GM12878 (cell line): ENCODE measurements around the gene DNMT3A. TPM values are rescaled to one million over a fixed set of nuclear protein-coding genes. Genes with fewer than 3 reads are reported as not detected.

Source experiments
- ASH2L ChIP-seq: fragments of 300-600, 200-600 bp; sonication (generic); IDR thresholded peaks from 2 replicates; pipeline ENCODE4 v1.6.1; 2017; ENCODE audit warnings: low read depth, mild to moderate bottlenecking, borderline replicate concordance
- BCL11A ChIP-seq: IDR thresholded peaks from 2 replicates; pipeline ENCODE4 v1.6.1; 2011; ENCODE audit warnings: low read depth, low read length
- CREM ChIP-seq: IDR thresholded peaks from 2 replicates; pipeline ENCODE4 v1.6.1; 2014; ENCODE audit warnings: antibody characterized with exemption, low read depth
- EED ChIP-seq: sonication (generic); IDR thresholded peaks from 2 replicates; pipeline ENCODE4 v1.6.1; 2016; ENCODE audit warnings: antibody characterized with exemption, low read depth
- EGR1 ChIP-seq, 2 experiments: IDR thresholded peaks; 1 replicate in 1 of 2; 2 replicates in 1 of 2; pipeline ENCODE4 v1.6.1; 2011 to 2012; ENCODE audit warnings: low read depth in 2 of 2, low read length in 2 of 2, borderline replicate concordance in 1 of 2, mild to moderate bottlenecking in 1 of 2, moderate library complexity in 1 of 2
- ESRRA ChIP-seq: IDR thresholded peaks from 2 replicates; pipeline ENCODE4 v1.6.1; 2012; ENCODE audit warnings: mild to moderate bottlenecking, low read length, improper control_type of control experiment
- ETV6 ChIP-seq, 2 experiments: fragments of 450-650 bp in 1 of 2; IDR thresholded peaks in 1 of 2; conservative IDR thresholded peaks in 1 of 2; 2 replicates each; pipeline ENCODE4 v1.6.1; 2014; ENCODE audit warnings: antibody characterized with exemption in 1 of 2, borderline replicate concordance in 1 of 2, low read depth in 1 of 2, mild to moderate bottlenecking in 1 of 2, moderate library complexity in 1 of 2
- HDGF ChIP-seq: fragments of 450-650 bp; IDR thresholded peaks from 2 replicates; pipeline ENCODE4 v1.6.1; 2016; ENCODE audit warnings: antibody characterized with exemption
- MAX ChIP-seq: IDR thresholded peaks from 2 replicates; pipeline ENCODE4 v1.6.1; 2012; ENCODE audit warnings: low read depth, low read length, improper control_type of control experiment
- MXI1 ChIP-seq: fragments of 150-350 bp; IDR thresholded peaks from 2 replicates; pipeline ENCODE4 v1.6.1; 2011; ENCODE audit warnings: low read depth, mild to moderate bottlenecking, inconsistent platforms, low read length, improper control_type of control experiment
- MYB ChIP-seq: fragments of 150-350 bp; IDR thresholded peaks from 2 replicates; pipeline ENCODE4 v1.6.1; 2014; ENCODE audit warnings: mild to moderate bottlenecking, low read depth, low read length, borderline replicate concordance
- NFYB ChIP-seq: IDR thresholded peaks from 2 replicates; pipeline ENCODE4 v1.6.1; 2011; ENCODE audit warnings: low read depth, mild to moderate bottlenecking, low read length, improper control_type of control experiment, moderate library complexity; ENCODE audit not compliant: insufficient read depth
- NR2F1 ChIP-seq: fragments of 450-650 bp; conservative IDR thresholded peaks from 2 replicates; pipeline ENCODE4 v1.6.1; 2017; ENCODE audit warnings: mild to moderate bottlenecking
- PAX5 ChIP-seq: IDR thresholded peaks from 2 replicates; pipeline ENCODE4 v1.6.1; 2011; ENCODE audit warnings: low read depth, low read length, borderline replicate concordance
- PML ChIP-seq: IDR thresholded peaks from 2 replicates; pipeline ENCODE4 v1.6.1; 2012; ENCODE audit warnings: low read length, inconsistent platforms
- POLR2AphosphoS2 ChIP-seq: IDR thresholded peaks from 2 replicates; pipeline ENCODE4 v1.6.1; 2011; ENCODE audit warnings: low read depth, mild to moderate bottlenecking, low read length, improper control_type of control experiment, moderate library complexity
- RAD21 ChIP-seq: IDR thresholded peaks from 2 replicates; pipeline ENCODE4 v1.6.1; 2011; ENCODE audit warnings: mild to moderate bottlenecking, low read depth, low read length, moderate library complexity; ENCODE audit not compliant: insufficient read depth
- RELA ChIP-seq: fragments of 450-650 bp; IDR thresholded peaks from 2 replicates; pipeline ENCODE4 v1.8.0; 2014; ENCODE audit warnings: borderline replicate concordance; ENCODE audit not compliant: partially characterized antibody
- RFX5 ChIP-seq: IDR thresholded peaks from 2 replicates; pipeline ENCODE4 v1.6.1; 2011; ENCODE audit warnings: low read depth, low read length, improper control_type of control experiment
- SIN3A ChIP-seq: IDR thresholded peaks from 2 replicates; pipeline ENCODE4 v1.6.1; 2012; ENCODE audit warnings: low read depth, low read length, improper control_type of control experiment
- SIX5 ChIP-seq: IDR thresholded peaks from 2 replicates; pipeline ENCODE4 v1.6.1; 2011; ENCODE audit warnings: mild to moderate bottlenecking, low read depth, low read length, moderate library complexity; ENCODE audit not compliant: severe bottlenecking
- SREBF2 ChIP-seq: IDR thresholded peaks from 2 replicates; pipeline ENCODE4 v1.6.1; 2012; ENCODE audit warnings: mild to moderate bottlenecking, low read length
- SUZ12 ChIP-seq: fragments of 200-600 bp; sonication (generic); IDR thresholded peaks from one replicate; pipeline ENCODE4 v1.6.1; 2018; ENCODE audit warnings: antibody characterized with exemption, mild to moderate bottlenecking; ENCODE audit not compliant: unreplicated experiment
- TARDBP ChIP-seq: IDR thresholded peaks from 2 replicates; pipeline ENCODE4 v1.6.1; 2016; ENCODE audit warnings: borderline replicate concordance
- YBX1 ChIP-seq: fragments of 450-650 bp; IDR thresholded peaks from 2 replicates; pipeline ENCODE4 v1.6.1; 2016; ENCODE audit warnings: antibody characterized with exemption
- ZNF207 ChIP-seq: fragments of 450-650 bp; IDR thresholded peaks from 2 replicates; pipeline ENCODE4 v1.6.1; 2014; ENCODE audit warnings: antibody characterized with exemption, mild to moderate bottlenecking, borderline replicate concordance
- ZNF24 ChIP-seq: fragments of 450-650 bp; IDR thresholded peaks from 2 replicates; pipeline ENCODE4 v1.6.1; 2017; ENCODE audit warnings: antibody characterized with exemption, mild to moderate bottlenecking
- ZZZ3 ChIP-seq: IDR thresholded peaks from 2 replicates; pipeline ENCODE4 v1.6.1; 2011; ENCODE audit warnings: low read depth; ENCODE audit not compliant: control insufficient read depth, insufficient read length
- polyA plus RNA-seq, 11 experiments: library from polyadenylated mRNA; depleted of rRNA in 4 of 11; unstranded in 6 of 11; stranded (reverse) in 5 of 11; fragments of >200 nt; fragmentation: Nextera tagmentation in 4 of 11; fragmentation: Illumina TruSeq in 1 of 11; extraction: Ambion mirVana in 4 of 11; extraction: Trizol in 1 of 11; gene quantifications; 1 replicate in 1 of 11; 2 replicates in 10 of 11; pipeline versions ENCODE4 v1.2.1 to v1.2.3, GENCODE V29; 2011 to 2016; ENCODE audit warnings: inconsistent platforms in 2 of 11, missing spikeins in 2 of 11, low read depth in 1 of 11
- total RNA-seq, 4 experiments: library from RNA; depleted of rRNA in 3 of 4; stranded (reverse); fragments of >200 nt in 3 of 4; fragmentation: Illumina TruSeq in 1 of 4; extraction: Trizol in 1 of 4; gene quantifications; 2 replicates each; pipeline versions ENCODE4 v1.2.1 to v1.2.3, GENCODE V29; 2013 to 2021
- TF ChIP-seq, protein P1 (sequence below): IDR thresholded peaks from 2 replicates; pipeline ENCODE4 v1.6.1; 2011; ENCODE audit warnings: low read depth, low read length, improper control_type of control experiment, borderline replicate concordance
- TF ChIP-seq, protein P2 (sequence below): IDR thresholded peaks from 2 replicates; pipeline ENCODE4 v1.6.1; 2011; ENCODE audit warnings: borderline replicate concordance, low read depth, mild to moderate bottlenecking, moderate library complexity, low read length; ENCODE audit not compliant: insufficient read depth, poor library complexity, severe bottlenecking

DNMT3A gene
- total and polyA plus RNA-seq, 10 of the 15 experiments (the other 5 are each of a cell fraction or from before 2014, with no cell fraction given) = 7.4 to 51.6 (median 17.4) TPM

- TF ChIP-seq NR2F1 (0 out of 2 replicates have a peak, but pooled peaks have one; percentile 18), PAX5 (no peak; the same call in 1 of the 2 replicates), MXI1 (peak; percentile 83), EGR1 (IDR thresholded peaks at IDR 0.05; ENCODE audit: borderline replicate concordance in 1 of 2, low read depth in 2 of 2, low read length in 2 of 2) (peak in 1 of 2 experiments; percentile 43; a peak in 2 of 3 replicates), ZNF207 (no peak), RAD21 (no peak), ESRRA (no peak), BCL11A (peak; percentile 48; the same call in 1 of the 2 replicates), EED (no peak), MAX (peak; percentile 93), CREM (peak; percentile 77; the same call in 1 of the 2 replicates), ETV6 (conservative IDR thresholded peaks at IDR 0.05 in 1 of 2, IDR thresholded peaks at IDR 0.05 in 1 of 2; ENCODE audit: borderline replicate concordance in 1 of 2, low read depth in 1 of 2) (peak in 1 of 2 experiments; percentile 61; a peak in 1 of 4 replicates), POLR2AphosphoS2 (no peak), ASH2L (no peak), NFYB (no peak), ZZZ3 (no peak), RFX5 (no peak), ZNF24 (no peak), SREBF2 (no peak), PML (no peak), HDGF (no peak), YBX1 (no peak), SUZ12 (no peak), MYB (no peak), SIX5 (no peak), SIN3A (no peak), RELA (no peak), TARDBP (peak; percentile 25; the same call in 1 of the 2 replicates)
- TF ChIP-seq, protein P1, sequence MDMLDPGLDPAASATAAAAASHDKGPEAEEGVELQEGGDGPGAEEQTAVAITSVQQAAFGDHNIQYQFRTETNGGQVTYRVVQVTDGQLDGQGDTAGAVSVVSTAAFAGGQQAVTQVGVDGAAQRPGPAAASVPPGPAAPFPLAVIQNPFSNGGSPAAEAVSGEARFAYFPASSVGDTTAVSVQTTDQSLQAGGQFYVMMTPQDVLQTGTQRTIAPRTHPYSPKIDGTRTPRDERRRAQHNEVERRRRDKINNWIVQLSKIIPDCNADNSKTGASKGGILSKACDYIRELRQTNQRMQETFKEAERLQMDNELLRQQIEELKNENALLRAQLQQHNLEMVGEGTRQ = no peak; the same call in 1 of the 2 replicates
- TF ChIP-seq, protein P2, sequence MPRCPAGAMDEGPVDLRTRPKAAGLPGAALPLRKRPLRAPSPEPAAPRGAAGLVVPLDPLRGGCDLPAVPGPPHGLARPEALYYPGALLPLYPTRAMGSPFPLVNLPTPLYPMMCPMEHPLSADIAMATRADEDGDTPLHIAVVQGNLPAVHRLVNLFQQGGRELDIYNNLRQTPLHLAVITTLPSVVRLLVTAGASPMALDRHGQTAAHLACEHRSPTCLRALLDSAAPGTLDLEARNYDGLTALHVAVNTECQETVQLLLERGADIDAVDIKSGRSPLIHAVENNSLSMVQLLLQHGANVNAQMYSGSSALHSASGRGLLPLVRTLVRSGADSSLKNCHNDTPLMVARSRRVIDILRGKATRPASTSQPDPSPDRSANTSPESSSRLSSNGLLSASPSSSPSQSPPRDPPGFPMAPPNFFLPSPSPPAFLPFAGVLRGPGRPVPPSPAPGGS = no peak
Measured at GRCh38 chr2:25314514-25315315, 27.0 kb downstream of the DNMT3A start (continued).
